Measurements from ENCODE around the gene NR2F2.

DNA sequence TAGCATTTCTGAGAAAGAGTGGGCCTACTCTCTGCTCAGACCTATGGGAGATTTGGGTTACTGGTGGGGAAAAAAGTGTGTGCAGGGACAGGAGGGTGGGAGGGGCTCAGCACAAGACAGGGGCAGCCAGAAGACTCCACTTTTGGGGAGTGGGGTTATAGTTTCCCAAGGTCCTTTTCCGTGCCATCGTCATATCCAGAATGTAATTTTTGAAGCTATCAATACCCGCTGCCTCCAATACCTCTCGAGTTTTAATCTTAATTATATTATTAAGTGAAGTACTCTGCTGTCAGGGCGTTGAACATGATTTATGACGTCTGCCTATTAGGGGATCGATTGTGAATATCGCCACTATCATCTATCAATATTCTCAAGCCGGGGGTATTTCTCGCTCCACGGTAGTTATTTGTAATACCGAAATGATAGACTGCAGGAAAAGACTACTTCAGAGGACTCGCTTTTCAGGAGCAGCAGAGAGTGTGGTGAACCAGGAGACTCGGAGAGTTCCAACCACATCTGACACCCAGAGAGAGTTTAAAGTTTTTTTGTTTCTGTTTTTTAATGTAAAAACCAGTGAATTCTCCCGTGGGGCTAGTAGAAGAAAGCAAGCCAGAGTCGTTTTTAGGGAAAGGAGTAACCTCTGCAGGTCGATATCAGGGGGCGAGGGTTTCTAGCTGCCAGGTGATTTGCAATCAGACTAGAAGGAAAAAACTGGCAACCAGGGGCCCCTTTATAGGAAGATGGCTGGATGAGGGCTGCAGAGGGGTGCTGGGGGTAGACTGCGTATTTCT, 20.6 kb downstream of the NR2F2 start:
- TF ChIP-seq EZH2phosphoT487 (IDR thresholded peaks at IDR 0.05; ENCODE audit: unreplicated experiment) (no peak), ZNF114 (CRISPR knock-in tag; IDR thresholded peaks at IDR 0.05) (no peak), EZH2 (IDR thresholded peaks at IDR 0.05; ENCODE audit: low read depth, unreplicated experiment) (peak; percentile 76), POLR2AphosphoS5 (IDR thresholded peaks at IDR 0.05; ENCODE audit: low read depth) (no peak), STAT1 (IDR thresholded peaks at IDR 0.05; ENCODE audit: unreplicated experiment) (no peak), ZNF462 (CRISPR knock-in tag; IDR thresholded peaks at IDR 0.05) (no peak), JUNB (IDR thresholded peaks at IDR 0.05; ENCODE audit: unreplicated experiment) (no peak), CREB1 (CRISPR knock-in tag; IDR thresholded peaks at IDR 0.05; ENCODE audit: low read depth) (no peak)
- TF ChIP-seq, protein P1, sequence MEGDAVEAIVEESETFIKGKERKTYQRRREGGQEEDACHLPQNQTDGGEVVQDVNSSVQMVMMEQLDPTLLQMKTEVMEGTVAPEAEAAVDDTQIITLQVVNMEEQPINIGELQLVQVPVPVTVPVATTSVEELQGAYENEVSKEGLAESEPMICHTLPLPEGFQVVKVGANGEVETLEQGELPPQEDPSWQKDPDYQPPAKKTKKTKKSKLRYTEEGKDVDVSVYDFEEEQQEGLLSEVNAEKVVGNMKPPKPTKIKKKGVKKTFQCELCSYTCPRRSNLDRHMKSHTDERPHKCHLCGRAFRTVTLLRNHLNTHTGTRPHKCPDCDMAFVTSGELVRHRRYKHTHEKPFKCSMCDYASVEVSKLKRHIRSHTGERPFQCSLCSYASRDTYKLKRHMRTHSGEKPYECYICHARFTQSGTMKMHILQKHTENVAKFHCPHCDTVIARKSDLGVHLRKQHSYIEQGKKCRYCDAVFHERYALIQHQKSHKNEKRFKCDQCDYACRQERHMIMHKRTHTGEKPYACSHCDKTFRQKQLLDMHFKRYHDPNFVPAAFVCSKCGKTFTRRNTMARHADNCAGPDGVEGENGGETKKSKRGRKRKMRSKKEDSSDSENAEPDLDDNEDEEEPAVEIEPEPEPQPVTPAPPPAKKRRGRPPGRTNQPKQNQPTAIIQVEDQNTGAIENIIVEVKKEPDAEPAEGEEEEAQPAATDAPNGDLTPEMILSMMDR (conservative IDR thresholded peaks at IDR 0.05; ENCODE audit: low read depth in 2 of 2): no peak
- TF ChIP-seq, protein P2, sequence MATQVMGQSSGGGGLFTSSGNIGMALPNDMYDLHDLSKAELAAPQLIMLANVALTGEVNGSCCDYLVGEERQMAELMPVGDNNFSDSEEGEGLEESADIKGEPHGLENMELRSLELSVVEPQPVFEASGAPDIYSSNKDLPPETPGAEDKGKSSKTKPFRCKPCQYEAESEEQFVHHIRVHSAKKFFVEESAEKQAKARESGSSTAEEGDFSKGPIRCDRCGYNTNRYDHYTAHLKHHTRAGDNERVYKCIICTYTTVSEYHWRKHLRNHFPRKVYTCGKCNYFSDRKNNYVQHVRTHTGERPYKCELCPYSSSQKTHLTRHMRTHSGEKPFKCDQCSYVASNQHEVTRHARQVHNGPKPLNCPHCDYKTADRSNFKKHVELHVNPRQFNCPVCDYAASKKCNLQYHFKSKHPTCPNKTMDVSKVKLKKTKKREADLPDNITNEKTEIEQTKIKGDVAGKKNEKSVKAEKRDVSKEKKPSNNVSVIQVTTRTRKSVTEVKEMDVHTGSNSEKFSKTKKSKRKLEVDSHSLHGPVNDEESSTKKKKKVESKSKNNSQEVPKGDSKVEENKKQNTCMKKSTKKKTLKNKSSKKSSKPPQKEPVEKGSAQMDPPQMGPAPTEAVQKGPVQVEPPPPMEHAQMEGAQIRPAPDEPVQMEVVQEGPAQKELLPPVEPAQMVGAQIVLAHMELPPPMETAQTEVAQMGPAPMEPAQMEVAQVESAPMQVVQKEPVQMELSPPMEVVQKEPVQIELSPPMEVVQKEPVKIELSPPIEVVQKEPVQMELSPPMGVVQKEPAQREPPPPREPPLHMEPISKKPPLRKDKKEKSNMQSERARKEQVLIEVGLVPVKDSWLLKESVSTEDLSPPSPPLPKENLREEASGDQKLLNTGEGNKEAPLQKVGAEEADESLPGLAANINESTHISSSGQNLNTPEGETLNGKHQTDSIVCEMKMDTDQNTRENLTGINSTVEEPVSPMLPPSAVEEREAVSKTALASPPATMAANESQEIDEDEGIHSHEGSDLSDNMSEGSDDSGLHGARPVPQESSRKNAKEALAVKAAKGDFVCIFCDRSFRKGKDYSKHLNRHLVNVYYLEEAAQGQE (IDR thresholded peaks at IDR 0.05; ENCODE audit: unreplicated experiment): no peak
- TF ChIP-seq, protein P3, sequence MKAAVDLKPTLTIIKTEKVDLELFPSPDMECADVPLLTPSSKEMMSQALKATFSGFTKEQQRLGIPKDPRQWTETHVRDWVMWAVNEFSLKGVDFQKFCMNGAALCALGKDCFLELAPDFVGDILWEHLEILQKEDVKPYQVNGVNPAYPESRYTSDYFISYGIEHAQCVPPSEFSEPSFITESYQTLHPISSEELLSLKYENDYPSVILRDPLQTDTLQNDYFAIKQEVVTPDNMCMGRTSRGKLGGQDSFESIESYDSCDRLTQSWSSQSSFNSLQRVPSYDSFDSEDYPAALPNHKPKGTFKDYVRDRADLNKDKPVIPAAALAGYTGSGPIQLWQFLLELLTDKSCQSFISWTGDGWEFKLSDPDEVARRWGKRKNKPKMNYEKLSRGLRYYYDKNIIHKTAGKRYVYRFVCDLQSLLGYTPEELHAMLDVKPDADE (IDR thresholded peaks at IDR 0.05): no peak
